ENCODE measurements around the gene SH3BP1. TPM values are rescaled to one million over a fixed set of nuclear protein-coding genes. Genes with fewer than 3 reads are reported as not detected.
A peak's percentile ranks its signal among the peaks of the same experiment; 100 is the strongest.

Gene SH3BP1
- total and polyA plus RNA-seq, 2 donors (not counting 1 experiment from before 2014, with no cell fraction given) = 44.0 to 69.7 TPM

DNA sequence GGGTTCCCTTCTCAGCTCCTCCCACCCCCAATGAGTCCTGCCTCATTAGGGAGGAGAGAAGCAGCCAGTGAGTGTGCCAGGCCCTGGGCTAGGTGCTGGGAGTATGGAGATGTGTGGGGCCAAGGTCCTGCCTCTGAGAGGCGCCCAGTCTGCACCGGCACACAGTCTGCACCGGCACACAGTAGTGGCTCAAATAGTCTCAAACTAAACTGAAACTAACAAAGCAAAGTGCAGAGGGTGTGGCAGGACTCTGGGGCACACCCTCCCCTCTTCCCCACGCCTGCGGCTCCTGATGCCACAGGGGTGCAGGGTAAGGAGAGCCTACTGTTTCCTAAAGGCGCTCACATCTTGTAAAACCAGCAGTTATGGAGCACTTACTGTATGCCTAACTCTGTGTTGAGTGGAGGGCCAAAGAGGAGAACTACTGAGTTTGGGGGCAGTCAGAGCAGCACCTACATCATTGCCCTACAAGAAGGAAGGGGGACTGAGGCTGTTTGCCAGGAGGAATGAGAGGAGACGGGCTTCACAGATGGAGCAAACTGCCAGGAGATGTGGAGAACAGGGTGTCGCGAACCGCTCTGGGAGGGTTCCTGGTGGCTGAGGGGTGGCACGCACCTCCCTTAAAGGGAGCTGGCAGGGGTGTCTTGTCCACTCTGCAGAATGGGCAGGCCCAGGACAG, 939 bp upstream of the SH3BP1 start:
- Mint-ChIP-seq H3K4me3 (peak overlapping the region; percentile 85), H3K27ac (peak overlapping the region; percentile 77), H3K4me1 (peaks cover 73% of the 10 kb centered on the region), H3K27me3 (no peaks in the 10 kb centered on the region), H3K9me3 (ENCODE audit: insufficient read depth) (no peaks in the 10 kb centered on the region)
- DNase-seq (peak; percentile 51), ATAC-seq (ENCODE audit: low read depth) (no peak)
- H3K4me2 ChIP-seq (replicated peaks; ENCODE audit: low read depth, low read length, poor library complexity, severe bottlenecking) = peak overlapping the region; percentile 94
- H3K4me3 ChIP-seq (ENCODE audit: control extremely low read depth in 1 of 5, extremely low read depth in 1 of 5, insufficient read depth in 1 of 5, low read depth in 2 of 5, low read length in 4 of 5) = peak overlapping the region in 4 of 5 experiments; percentile 67 to 76 (median 74)
- ChIA-PET POLR2A (interaction anchor here (1.3 to 2.0 kb wide), 3 partner anchors 12 to 48 kb away, joined by 4 to 11 read pairs (median 11); partner anchors contain the start of gene NOL12), CTCF (interaction anchor here (0.6 to 22.4 kb wide), 6 partner anchors 18 to 1489 kb away, joined by 3 to 620 read pairs (median 4); partner anchors contain the start of genes GGA1, LGALS1 and NOL12)
- H3K4me1 ChIP-seq (ENCODE audit: control insufficient read depth in 2 of 2, insufficient read depth in 2 of 2, low read length in 2 of 2) = peaks cover 68 to 83% of the 10 kb centered on the region in 2 donors
- TF ChIP-seq EZH2 (IDR thresholded peaks at IDR 0.05; ENCODE audit: borderline replicate concordance, insufficient read depth, low read depth, low read length, poor library complexity, severe bottlenecking) = no peak
- TF ChIP-seq, protein P1, sequence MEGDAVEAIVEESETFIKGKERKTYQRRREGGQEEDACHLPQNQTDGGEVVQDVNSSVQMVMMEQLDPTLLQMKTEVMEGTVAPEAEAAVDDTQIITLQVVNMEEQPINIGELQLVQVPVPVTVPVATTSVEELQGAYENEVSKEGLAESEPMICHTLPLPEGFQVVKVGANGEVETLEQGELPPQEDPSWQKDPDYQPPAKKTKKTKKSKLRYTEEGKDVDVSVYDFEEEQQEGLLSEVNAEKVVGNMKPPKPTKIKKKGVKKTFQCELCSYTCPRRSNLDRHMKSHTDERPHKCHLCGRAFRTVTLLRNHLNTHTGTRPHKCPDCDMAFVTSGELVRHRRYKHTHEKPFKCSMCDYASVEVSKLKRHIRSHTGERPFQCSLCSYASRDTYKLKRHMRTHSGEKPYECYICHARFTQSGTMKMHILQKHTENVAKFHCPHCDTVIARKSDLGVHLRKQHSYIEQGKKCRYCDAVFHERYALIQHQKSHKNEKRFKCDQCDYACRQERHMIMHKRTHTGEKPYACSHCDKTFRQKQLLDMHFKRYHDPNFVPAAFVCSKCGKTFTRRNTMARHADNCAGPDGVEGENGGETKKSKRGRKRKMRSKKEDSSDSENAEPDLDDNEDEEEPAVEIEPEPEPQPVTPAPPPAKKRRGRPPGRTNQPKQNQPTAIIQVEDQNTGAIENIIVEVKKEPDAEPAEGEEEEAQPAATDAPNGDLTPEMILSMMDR (IDR thresholded peaks at IDR 0.05) = no peak
- H3K27ac ChIP-seq (ENCODE audit: low read length in 2 of 2) = peak overlapping the region; percentile 46 to 79
- intact Hi-C loops (cut with micrococcal nuclease) = loop anchor here (1.0 kb wide), 1 partner anchor 15 kb away; no protein-coding TSS in a partner anchor
- peaks cover 21% of the 10 kb centered on the region for H3K79me2 ChIP-seq (ENCODE audit: control insufficient read depth, insufficient read depth, low read length)
- no peaks in the 10 kb centered on the region for H3K27me3 ChIP-seq (replicated peaks in 1 of 4; ENCODE audit: control extremely low read depth in 1 of 4, control insufficient read depth in 3 of 4, insufficient read depth in 4 of 4, low read length in 3 of 4)
- H3K9ac ChIP-seq (ENCODE audit: low read length) = peak overlapping the region; percentile 77
- H4K20me1 ChIP-seq (ENCODE audit: control insufficient read depth, insufficient read depth, low read length, poor library complexity, severe bottlenecking) = peaks cover 15% of the 10 kb centered on the region
- peaks cover 0 to 21% of the 10 kb centered on the region in 2 experiments for H3K36me3 ChIP-seq (replicated peaks in 1 of 2; ENCODE audit: control extremely low read depth in 1 of 2, control insufficient read depth in 1 of 2, extremely low read depth in 1 of 2, insufficient read depth in 2 of 2, low read length in 1 of 2)
- peak overlapping the region; percentile 69 for H2AFZ ChIP-seq (ENCODE audit: insufficient read depth, low read depth, low read length, poor library complexity, severe bottlenecking)
- no peaks in the 10 kb centered on the region for H3K9me3 ChIP-seq (ENCODE audit: control extremely low read depth in 1 of 3, control insufficient read depth in 2 of 3, insufficient read depth in 1 of 3, low read length in 2 of 3)
- 21% methylated on average over 8 of the region's 11 CpGs for WGBS (ENCODE audit: insufficient coverage)

Data from B cell (primary cell).